GM12878 (cell line): Measurements from ENCODE around the gene GBGT1. TPM values are rescaled to one million over a fixed set of nuclear protein-coding genes. Genes with fewer than 3 reads are reported as not detected.

Experiments
- ATAC-seq: fragments of 200-7000 bp; cut with Tn5 transposase; 3 replicates; pipeline ENCODE4 v1.9.1; 2020; ENCODE audit warnings: mild to moderate bottlenecking, moderate library complexity
- BruUV-seq: library from RNA; stranded (reverse); fragments of 400-500 nt; replicated peaks from 2 replicates; lab custom pipeline; 2021; lab: Mats Ljungman, UMichigan
- CTCF ChIA-PET: fragments of 300-600 bp; sonication (Branson Sonifier 250); formaldehyde crosslinking; extraction: SDS; loops from one replicate; lab custom pipeline; 2021; ENCODE audit warnings: inconsistent platforms; lab: Yijun Ruan, JAX
- POLR2A ChIA-PET: fragments of 350-600 bp; formaldehyde crosslinking; extraction: SDS; loops from one replicate; lab custom pipeline; 2021; ENCODE audit warnings: inconsistent platforms; lab: Charles Lee
- RAD21 ChIA-PET: fragments of 300-600 bp; sonication (Branson Sonifier 250); formaldehyde crosslinking; loops from one replicate; lab custom pipeline; 2023; ENCODE audit warnings: antibody characterized with exemption; ENCODE audit not compliant: unreplicated experiment; lab: Charles Lee
- SMC1A ChIA-PET: fragments of 300-600 bp; sonication (Branson Sonifier 250); formaldehyde crosslinking; loops from one replicate; lab custom pipeline; 2023; ENCODE audit not compliant: unreplicated experiment, uncharacterized antibody; lab: Charles Lee
- DNase-seq: peaks from one replicate; pipeline ENCODE4 v3.0.0-alpha.2; 2011; ENCODE audit warnings: low read depth, low spot score
- FAIRE-seq: peaks from 3 replicates; lab custom pipeline; 2011; peaks lifted over from hg19 to GRCh38; lab: Jason Lieb, UNC
- H2AFZ ChIP-seq: 2 replicates; pipeline ENCODE4 v1.6.0; 2011; ENCODE audit warnings: low read depth, low read length, control low read depth; ENCODE audit not compliant: control insufficient read depth
- H3K27ac ChIP-seq: 2 replicates; pipeline ENCODE4 v1.5.1; 2011; ENCODE audit warnings: control low read depth; ENCODE audit not compliant: control insufficient read depth, insufficient read depth
- H3K27me3 ChIP-seq, 2 experiments: replicated peaks in 1 of 2; 2 replicates each; pipeline versions ENCODE4 v1.6.0 to v1.6.1; 2011; ENCODE audit warnings: low read length in 1 of 2; ENCODE audit not compliant: control insufficient read depth in 2 of 2, insufficient read depth in 2 of 2
- H3K36me3 ChIP-seq, 2 experiments: 2 replicates each; pipeline ENCODE4 v1.5.1; 2011; ENCODE audit warnings: low read length in 1 of 2; ENCODE audit not compliant: control insufficient read depth in 2 of 2, insufficient read depth in 2 of 2
- H3K4me1 ChIP-seq: 2 replicates; pipeline ENCODE4 v1.6.1; 2011; ENCODE audit warnings: mild to moderate bottlenecking, low read length, moderate library complexity, mixed read lengths; ENCODE audit not compliant: control insufficient read depth, insufficient read depth
- H3K4me2 ChIP-seq: 2 replicates; pipeline ENCODE4 v1.6.0; 2011; ENCODE audit warnings: control low read depth; ENCODE audit not compliant: control insufficient read depth, insufficient read depth
- H3K4me3 ChIP-seq: fragments of 200-600 bp; sonication (generic); 2 replicates; pipeline ENCODE4 v1.5.1; 2016
- H3K79me2 ChIP-seq: 2 replicates; pipeline ENCODE4 v1.6.0; 2011; ENCODE audit warnings: low read length; ENCODE audit not compliant: control insufficient read depth, insufficient read depth
- H3K9ac ChIP-seq: 2 replicates; pipeline ENCODE4 v1.8.0; 2011; ENCODE audit warnings: low read length, control low read depth, mixed read lengths; ENCODE audit not compliant: control insufficient read depth, insufficient read depth
- H3K9me3 ChIP-seq: replicated peaks from 3 replicates; pipeline ENCODE4 v1.5.1; 2011; ENCODE audit warnings: mild to moderate bottlenecking, low read length; ENCODE audit not compliant: control insufficient read depth, insufficient read depth
- H4K20me1 ChIP-seq: 2 replicates; pipeline ENCODE4 v1.6.0; 2011; ENCODE audit not compliant: control insufficient read depth, insufficient read depth
- EZH2 ChIP-seq: IDR thresholded peaks from 2 replicates; pipeline ENCODE4 v1.6.1; 2012; ENCODE audit warnings: low read depth, mild to moderate bottlenecking, control low read depth, inconsistent platforms, low read length, borderline replicate concordance; ENCODE audit not compliant: control insufficient read depth
- POLR2AphosphoS5 ChIP-seq: IDR thresholded peaks from 2 replicates; pipeline ENCODE4 v1.6.1; 2011; ENCODE audit warnings: mild to moderate bottlenecking, low read length, inconsistent platforms
- WGBS: methylation state at CpG from one replicate; pipeline ENCODE4 v1.1.6; 2016; ENCODE audit warnings: low lambda C conversion rate; ENCODE audit not compliant: insufficient replicate concordance, insufficient coverage; ENCODE audit errors: missing lambda C conversion rate; 5-methylcytosine and 5-hydroxymethylcytosine counted together
- in situ Hi-C: fragments of 300-500 bp; cut with MboI; formaldehyde crosslinking; loops from 9 replicates; pipeline ENCODE4 v1.14.3; 2018; ENCODE audit warnings: mixed read lengths
- intact Hi-C: fragments of 100-400 bp; cut with micrococcal nuclease; formaldehyde crosslinking; loops from one replicate; pipeline ENCODE4 v1.14.2; 2022; ENCODE audit not compliant: unreplicated experiment
- polyA plus RNA-seq, 11 experiments: library from polyadenylated mRNA; depleted of rRNA in 4 of 11; unstranded in 6 of 11; stranded (reverse) in 5 of 11; fragments of >200 nt; fragmentation: Nextera tagmentation in 4 of 11; fragmentation: Illumina TruSeq in 1 of 11; extraction: Ambion mirVana in 4 of 11; extraction: Trizol in 1 of 11; gene quantifications; 1 replicate in 1 of 11; 2 replicates in 10 of 11; pipeline versions ENCODE4 v1.2.1 to v1.2.3, GENCODE V29; 2011 to 2016; ENCODE audit warnings: inconsistent platforms in 2 of 11, missing spikeins in 2 of 11, low read depth in 1 of 11
- total RNA-seq, 4 experiments: library from RNA; depleted of rRNA in 3 of 4; stranded (reverse); fragments of >200 nt in 3 of 4; fragmentation: Illumina TruSeq in 1 of 4; extraction: Trizol in 1 of 4; gene quantifications; 2 replicates each; pipeline versions ENCODE4 v1.2.1 to v1.2.3, GENCODE V29; 2013 to 2021

GBGT1 gene
- total and polyA plus RNA-seq, 10 of the 15 experiments (the other 5 are each of a cell fraction or from before 2014, with no cell fraction given) = 0.08 to 1.9 (median 0.49) TPM

DNA sequence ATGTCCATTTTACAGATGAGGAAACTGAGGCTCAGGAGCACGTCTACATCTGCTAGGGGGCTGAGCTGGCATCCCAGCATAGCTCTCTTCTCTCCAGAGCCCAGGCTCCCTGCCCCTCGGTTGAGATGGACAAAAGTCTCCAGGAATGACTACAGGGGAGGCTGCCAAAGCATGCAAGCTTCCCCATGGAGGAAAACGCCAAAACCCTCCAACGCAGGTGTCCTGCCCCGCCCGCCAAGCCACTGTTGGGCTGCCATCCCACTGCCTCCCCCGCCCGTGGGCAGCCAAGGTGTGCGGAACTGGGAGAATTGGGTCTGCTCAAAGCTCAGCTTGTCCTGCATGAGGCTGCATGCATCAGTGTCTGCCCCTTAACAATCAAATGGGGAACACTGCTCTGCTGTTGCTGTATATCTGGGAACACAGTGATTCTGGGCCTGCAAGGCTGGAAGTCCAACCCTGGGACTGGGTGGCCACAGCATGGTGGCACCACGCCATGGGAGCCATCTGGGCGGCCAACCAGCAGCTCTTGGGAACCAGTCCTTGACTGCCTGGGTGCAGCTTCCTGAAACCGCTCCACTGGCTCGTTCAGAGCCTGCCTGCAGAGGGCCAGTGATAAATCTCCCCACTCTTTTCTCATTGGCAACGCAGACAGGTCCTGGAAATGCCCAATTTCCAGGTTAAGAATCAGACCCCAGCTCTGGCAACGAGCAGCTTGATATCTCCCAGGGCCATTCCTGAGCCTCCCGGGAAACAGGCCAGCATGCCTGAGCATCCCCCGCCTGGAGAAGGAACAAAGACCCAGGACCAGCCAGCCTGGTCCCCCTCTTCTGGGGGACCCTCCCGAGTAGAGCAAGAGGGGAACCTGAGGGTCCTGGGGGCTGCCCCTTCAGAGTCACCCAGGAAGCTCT, 46.2 kb downstream of the GBGT1 start:
- peak overlapping the region; percentile 32; the same call in 1 of the 2 replicates for H3K4me2 ChIP-seq
- no peaks in the 10 kb centered on the region for H3K9me3 ChIP-seq
- ATAC-seq = no peak
- TF ChIP-seq EZH2 (no peak), POLR2AphosphoS5 (peak; percentile 27; the same call in 1 of the 2 replicates)
- ChIA-PET CTCF (interaction anchor here (0.7 to 22.5 kb wide), 9 partner anchors 11 to 96 kb away, joined by 3 to 401 read pairs (median 4); no protein-coding TSS in a partner anchor), RAD21 (interaction anchor here (1.0 to 14.4 kb wide), 3 partner anchors 13 to 29 kb away, joined by 3 to 219 read pairs (median 3); no protein-coding TSS in a partner anchor), POLR2A (interaction anchor here (0.8 to 7.3 kb wide), 6 partner anchors 9 to 31 kb away, joined by 3 to 66 read pairs (median 11); no protein-coding TSS in a partner anchor), SMC1A (interaction anchor here (0.9 to 3.9 kb wide), 6 partner anchors 14 to 31 kb away, joined by 3 to 44 read pairs (median 8); no protein-coding TSS in a partner anchor)
- DNase-seq = no peak
- peaks cover 69% of the 10 kb centered on the region for H3K79me2 ChIP-seq
- 79% methylated on average over 18 of the region's 18 CpGs for WGBS
- H3K4me3 ChIP-seq = no peak overlapping the region
- no peaks in the 10 kb centered on the region for H3K27me3 ChIP-seq
- H3K36me3 ChIP-seq = no peaks in the 10 kb centered on the region; a peak in 1 of 4 replicates
- in situ Hi-C loops (no loop called here), intact Hi-C loops (no loop called here)
- H2AFZ ChIP-seq = no peak overlapping the region
- no TSS peak for BruUV-seq
- H3K4me1 ChIP-seq = peaks cover 72% of the 10 kb centered on the region
- H4K20me1 ChIP-seq = no peaks in the 10 kb centered on the region; the same call in 1 of the 2 replicates
- FAIRE-seq = no peak
- H3K9ac ChIP-seq = no peak overlapping the region
- H3K27ac ChIP-seq = no peak overlapping the region
